ENCODE measurements around the gene SLC25A47.
"Not testable (repeated sequence)": the region's sequence is repeated elsewhere in the genome, so short reads cannot be mapped to it uniquely, and the experiment has no call there.

SLC25A47 gene

GRCh38 chr14:100328495-100329163, 5.5 kb downstream of the SLC25A47 start:
- DNase-seq = no peak

DNA sequence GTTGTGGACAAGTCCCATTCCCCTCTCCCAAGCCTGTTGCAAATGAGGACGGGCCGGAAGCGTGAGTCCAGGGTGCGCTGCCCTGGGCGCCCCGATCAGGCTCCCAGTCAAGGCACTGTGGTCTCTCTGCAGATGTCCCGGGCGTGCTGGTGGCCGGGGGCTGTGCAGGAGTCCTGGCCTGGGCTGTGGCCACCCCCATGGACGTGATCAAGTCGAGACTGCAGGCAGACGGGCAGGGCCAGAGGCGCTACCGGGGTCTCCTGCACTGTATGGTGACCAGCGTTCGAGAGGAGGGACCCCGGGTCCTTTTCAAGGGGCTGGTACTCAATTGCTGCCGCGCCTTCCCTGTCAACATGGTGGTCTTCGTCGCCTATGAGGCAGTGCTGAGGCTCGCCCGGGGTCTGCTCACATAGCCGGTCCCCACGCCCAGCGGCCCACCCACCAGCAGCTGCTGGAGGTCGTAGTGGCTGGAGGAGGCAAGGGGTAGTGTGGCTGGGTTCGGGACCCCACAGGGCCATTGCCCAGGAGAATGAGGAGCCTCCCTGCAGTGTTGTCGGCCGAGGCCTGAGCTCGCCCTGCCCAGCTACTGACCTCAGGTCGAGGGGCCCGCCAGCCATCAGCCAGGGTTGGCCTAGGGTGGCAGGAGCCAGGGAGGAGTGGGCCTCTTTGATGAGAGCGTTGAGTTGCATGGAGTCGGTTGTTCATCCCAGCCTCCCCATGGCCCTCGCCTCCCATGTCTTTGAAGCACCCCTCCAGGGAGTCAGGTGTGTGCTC, 6.3 kb downstream of the SLC25A47 start:
- DNase-seq = no peak

- DNase-seq = no peak
Observed at GRCh38 chr14:100330007-100330344, 6.8 kb downstream of the SLC25A47 start.

- DNase-seq = no peak
Observed at GRCh38 chr14:100330388-100330931, 7.3 kb downstream of the SLC25A47 start.

GRCh38 chr14:100332071-100332639, 9.0 kb downstream of the SLC25A47 start:
- DNase-seq = no peak

DNA sequence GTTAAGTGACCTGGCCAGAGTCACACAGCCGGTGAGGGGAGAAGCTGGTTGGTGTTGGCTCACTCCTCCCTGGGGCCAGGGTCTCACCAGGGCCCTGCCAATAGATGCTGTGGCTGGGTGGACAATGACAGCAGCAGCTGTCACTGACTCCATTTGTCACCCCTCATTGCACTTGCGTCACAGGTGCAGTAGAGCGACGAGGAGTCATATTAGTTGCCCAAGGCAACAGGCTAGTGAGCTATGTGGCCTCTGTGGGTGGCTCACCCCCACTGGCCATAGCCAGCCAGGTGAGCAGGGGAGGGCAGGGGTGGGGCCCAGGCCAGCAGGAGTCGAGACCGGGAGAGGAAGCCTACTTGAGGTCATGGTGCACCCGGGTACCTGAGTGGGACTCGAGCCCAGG, 9.7 kb downstream of the SLC25A47 start:
- DNase-seq = no peak

DNA sequence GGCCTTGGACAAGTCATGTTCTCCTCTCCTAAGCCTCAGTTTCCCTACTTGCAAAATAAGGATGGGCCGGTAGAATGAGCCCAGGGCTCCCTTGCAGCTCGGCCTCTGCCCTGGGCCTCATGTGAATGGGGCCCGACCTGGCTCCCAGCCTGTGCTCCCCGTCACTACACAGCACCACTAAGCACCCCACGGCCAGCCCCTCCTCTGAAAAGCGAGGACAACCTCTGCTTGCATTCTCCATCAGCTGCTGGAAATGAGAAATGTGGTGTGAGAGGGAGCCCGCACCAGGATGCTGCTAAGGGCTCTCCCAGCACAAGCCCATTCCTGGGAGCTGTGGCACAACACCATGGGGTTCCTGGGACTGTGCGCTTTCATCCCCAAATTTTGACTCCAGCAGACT, 10.2 kb downstream of the SLC25A47 start:
- DNase-seq = no peak

- DNase-seq = no peak
Observed at GRCh38 chr14:100333827-100334226, 10.7 kb downstream of the SLC25A47 start.

DNA sequence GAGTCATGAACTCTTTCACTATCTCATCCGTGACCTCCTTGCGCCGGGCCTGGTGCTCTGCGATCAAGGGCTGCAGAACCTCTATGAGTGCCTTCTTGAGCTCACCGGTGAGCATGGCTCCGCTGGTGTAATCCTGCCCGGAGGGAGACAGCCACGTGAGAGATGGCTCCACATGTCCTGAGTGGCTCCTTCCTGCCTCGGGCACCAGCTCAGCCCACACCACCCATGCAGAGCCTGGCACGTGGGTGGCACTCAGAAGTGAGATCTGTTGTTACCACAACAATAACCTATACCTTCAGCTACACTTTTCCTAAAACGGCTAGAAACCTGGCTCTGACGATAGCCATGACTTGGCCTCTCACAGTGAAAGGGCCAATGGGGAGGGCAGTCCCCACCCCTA, 11.8 kb downstream of the SLC25A47 start:
- no peak for DNase-seq

GRCh38 chr14:100336618-100337530, 13.7 kb downstream of the SLC25A47 start:
- no peak for DNase-seq

DNA sequence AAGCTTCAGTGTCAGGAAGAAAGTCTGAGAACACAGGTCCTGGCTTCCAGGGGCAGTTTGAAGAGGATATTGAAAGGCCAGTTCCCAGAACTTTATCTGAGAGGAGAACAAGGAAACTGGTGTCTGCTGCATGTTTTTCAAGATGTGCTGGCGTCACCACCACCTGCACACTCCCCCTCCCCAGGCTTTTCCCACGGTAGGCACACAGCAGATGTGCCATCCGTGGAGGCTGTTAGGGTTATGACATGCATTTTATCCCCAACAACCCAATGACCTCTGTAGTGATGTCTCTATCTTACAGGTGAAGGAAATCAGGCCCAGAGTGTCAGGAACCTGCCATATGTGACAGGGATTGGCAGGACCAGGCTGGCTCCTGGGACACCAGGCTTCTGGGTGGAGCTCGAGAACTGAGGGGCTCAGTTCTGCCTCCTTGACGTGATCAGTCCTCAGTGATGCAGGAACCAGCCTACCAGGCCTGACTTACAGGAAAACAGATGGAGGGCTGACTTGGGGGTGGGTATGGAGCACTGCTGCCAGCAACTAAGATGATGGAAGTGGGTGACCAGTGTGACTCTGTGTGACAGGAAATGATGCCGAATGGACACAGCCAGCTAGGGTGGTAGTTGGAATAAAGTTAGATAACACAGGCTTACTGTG, 16.8 kb downstream of the SLC25A47 start:
- no peak for DNase-seq

GRCh38 chr14:100340423-100340813, 17.3 kb downstream of the SLC25A47 start:
- DNase-seq = no peak

GRCh38 chr14:100341301-100342031, 18.3 kb downstream of the SLC25A47 start:
- DNase-seq = no peak

DNA sequence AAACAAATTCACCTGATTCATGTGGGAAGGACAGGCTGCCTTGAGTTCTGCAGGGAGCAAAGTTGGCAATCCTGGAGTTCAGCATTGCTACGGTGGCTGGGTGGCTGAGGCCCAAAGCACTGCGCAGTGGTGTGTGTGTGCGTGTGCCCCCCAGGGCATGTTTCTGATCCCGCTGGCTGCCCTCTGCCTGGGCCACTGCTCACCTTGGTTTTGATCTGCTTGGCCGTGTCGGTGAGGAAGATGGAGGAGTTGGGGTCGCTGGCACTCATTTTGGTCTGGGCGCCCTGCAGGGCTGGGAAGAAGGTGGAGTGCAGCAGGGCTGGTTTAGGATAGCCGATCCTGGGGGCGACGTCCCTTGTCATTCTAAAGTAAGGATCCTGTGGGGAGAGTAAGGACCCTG, 19.1 kb downstream of the SLC25A47 start:
- DNase-seq = no peak

GRCh38 chr14:100342826-100343225, 19.7 kb downstream of the SLC25A47 start:
- not testable (repeated sequence) for DNase-seq

DNA sequence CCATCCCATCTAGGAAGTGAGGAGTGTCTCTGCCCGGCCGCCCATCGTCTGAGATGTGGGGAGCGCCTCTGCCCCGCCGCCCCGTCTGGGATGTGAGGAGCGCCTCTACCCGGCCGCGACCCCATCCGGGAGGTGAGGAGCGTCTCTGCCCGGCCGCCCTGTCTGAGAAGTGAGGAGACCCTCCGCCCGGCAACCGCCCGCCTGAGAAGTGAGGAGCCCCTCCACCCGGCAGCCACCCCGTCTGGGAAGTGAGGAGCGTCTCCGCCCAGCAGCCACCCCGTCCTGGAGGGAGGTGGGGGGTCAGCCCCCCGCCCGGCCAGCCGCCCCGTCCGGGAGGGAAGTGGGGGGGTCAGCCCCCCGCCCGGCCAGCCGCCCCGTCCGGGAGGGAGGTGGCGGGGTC, 21.5 kb downstream of the SLC25A47 start:
- not testable (repeated sequence) for DNase-seq

- DNase-seq = no peak
Observed at GRCh38 chr14:100345711-100346110, 22.6 kb downstream of the SLC25A47 start.

DNA sequence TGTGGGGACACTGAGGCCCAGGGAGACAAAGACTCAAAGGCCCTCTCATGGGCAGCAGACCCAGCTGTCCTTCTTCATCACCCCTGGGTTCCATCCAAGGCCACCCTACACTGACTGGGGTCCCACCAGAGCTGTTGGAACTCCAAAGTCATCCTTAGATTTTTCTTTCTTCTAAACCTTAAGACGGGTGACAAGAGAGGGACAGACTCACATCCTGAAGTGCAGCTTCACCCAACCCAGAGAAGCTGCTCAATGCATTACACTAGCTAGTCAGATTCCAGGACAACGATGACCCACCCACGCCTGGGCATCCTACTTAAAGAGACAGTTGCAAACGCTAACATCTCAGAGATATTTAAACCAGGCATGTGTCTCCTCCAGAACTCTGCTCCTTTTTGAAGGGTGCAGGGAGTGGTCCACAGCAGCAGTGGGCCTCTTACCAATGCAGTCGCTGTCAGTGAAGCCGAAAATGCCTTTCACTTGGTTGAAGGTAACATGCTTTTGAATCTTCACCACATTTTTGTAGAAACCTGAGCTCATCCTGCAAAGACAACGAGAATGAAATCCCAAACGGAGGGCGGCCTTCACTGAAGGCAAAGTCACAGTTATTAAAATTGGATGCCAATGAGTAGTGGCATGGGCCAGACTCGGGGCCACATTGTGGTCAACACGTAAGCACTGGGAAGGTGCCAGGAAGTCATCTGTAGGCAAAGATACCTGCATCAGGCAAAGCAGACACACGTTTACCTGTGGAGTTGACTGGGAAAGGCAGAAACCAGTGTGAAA, 23.4 kb downstream of the SLC25A47 start:
- no peak for DNase-seq

DNA sequence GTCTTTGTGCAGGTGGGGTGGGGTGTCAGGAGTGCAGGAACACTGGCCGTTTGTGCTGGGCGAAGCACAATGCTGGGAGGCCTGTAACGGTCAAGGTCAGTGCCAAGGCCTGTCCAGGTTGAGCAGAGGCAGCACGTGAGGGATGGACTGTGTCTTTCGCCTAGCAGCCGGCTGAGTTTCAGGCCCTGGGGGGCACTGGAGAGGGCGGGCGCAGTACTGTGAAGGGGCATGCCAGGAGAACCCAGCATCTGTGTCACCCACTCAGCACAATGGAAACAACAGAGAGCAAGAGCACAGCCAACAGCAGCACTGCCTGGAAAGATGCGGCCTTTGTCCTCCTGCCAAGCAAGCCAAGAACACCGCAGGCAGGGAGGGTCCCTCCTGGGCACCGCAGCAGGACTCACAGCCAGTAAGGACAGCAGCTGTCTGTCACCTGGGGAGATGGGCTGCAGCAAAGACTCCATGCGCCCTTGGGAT, 25.2 kb downstream of the SLC25A47 start:
- DNase-seq = no peak
